NCI-H2081 treated with DMSO at 0.1 percent for 48 hours (cell line): ENCODE measurements around the gene SERPINB6.
"Not testable (repeated sequence)": the region's sequence is repeated elsewhere in the genome, so short reads cannot be mapped to it uniquely, and the experiment has no call there.

Experiments
- DNase-seq: peaks from one replicate; lab custom pipeline; 2025; lab: John Stamatoyannopoulos, UW

The SERPINB6 gene

DNA sequence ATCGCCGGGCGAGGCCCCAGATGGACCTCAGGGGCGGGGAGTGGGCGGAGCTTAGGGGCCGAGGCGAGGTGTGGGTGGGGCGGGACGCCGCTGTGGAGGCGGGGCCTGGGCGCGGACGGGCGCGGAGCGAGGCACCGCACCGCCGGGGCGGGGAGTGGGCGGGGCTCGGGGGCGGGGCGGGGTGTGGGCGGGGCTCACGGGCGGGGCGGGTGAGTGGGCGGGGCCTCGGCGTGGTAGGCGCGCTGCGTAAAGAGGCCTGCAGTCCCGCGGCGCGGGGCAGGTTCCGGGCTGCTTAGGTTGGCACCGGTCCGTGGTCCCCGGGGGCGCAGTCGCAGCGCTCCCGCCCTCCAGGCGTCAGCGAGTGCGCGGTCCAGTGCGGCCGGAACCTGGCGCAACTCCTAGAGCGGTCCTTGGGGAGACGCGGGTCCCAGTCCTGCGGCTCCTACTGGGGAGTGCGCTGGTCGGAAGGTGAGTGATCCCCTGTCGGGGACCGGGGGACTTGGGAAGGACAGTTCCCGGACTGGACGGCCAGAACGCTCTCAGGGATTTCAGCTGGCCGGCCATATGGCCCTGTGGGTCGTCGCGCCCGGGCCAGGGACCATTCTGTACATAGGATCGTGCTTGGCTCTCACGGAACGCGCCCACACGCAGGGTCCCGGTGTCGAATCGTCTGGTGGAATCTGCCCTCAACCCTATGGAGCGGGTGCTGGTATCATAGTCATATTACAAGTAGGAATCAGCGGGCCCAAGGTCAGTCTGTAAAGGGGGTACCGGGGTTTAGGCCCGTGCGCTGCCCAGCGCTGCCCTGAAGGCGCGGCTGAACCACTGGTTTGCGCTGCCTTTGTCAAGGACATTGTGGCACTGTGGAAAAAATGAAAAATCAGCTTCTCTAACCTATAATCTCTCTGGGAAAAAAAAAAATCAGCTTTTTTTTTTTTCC, 28.5 kb upstream of the SERPINB6 start, which contains the start of gene NQO2:
Gene NQO2, plus strand, starts transcription at position 277 of the 940 bp plus-strand sequence. CDS start 6,659 bp downstream, outside the sequence.
- peak; percentile 32 for DNase-seq

DNA sequence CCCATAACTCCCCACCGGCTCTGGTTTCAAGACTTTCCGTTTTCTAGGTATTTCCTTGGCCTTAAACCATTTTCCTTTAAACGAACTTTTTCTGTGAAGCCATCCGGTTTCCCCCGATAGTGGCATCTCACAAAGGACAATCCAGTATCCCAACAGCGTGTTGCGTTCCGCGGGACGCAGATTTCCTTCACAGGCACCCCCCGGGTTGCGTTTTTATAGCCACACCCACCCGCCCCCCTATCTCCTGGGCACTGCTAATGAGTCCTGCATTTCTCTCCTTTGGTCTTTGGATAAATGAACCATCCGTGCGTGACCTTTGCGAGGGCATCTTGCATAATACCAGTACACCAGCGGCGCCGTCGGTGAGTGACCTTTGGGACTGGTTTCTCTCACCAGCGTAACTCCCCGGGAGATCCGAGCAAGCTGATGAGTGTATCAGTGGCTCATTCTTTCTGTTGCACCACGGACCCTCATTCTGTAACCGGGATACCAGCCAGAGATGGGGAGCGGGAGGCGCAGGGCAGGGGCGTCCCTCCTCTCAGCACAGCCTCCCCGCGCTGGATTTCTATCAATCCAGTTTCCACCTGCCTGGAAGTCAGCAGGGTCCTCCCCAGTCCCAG, 27.7 kb upstream of the SERPINB6 start:
- DNase-seq = no peak

DNA sequence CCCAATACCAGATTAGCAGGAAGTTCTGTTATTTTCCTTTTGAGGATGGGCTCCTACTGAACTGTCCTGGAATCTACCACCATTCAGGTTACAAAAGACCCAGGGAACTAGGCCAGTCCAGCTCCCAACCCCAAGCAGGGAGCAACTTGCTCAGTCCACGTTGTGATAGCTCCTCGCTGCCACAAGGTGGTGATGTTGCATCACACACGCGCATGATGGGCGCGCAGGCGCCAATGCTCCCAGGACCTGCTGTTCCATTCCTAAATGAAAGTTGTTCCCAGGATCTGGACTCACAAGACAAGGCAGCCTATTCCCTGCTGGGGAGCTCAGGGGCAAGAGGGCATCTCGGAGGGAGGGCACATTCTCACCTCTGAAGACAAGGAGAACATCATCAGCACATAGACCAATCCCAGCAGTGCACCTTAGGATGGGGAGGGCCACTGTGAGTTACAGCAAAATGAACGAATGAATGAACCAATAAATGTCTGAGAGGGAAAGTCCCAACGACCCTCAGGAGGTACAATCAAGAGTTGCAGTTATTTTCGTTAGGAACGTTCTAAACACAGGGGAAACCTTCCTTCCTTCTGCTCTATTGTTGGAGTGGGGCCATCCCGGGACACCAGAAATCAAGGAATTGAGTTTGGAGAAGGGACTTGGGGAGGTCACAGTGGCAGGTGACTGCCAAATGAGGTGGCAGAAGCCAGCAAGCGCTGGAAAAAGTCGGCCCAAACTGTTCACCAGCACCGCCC, 27.1 kb upstream of the SERPINB6 start:
- not testable (repeated sequence) for DNase-seq

DNA sequence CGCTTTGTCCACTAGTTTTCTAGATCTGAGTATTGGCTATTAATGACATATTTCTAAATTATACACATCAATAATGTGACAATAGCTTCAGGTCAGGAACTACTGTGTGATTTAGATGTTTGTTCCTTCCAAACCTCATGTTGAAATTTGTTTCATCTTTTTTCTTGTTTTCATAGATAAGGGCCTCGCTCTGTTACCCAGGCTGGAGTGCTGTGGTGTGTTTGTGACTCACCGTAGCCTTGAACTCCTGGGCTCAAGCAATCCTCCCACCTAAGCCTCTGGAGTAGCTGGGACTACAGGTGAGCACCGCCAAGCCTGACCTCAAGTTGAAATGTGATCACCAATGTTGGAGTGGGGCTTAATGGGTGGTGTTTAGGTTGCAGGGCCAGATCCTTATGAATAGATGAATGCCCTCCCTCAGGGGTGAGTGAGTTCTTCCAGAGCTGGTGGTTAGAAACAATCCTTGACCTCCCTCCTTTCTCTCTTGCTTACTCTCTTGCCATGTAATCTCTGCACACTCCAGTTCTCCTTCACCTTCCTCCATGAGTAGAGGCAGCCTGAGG, 22.5 kb upstream of the SERPINB6 start:
- no peak for DNase-seq

DNA sequence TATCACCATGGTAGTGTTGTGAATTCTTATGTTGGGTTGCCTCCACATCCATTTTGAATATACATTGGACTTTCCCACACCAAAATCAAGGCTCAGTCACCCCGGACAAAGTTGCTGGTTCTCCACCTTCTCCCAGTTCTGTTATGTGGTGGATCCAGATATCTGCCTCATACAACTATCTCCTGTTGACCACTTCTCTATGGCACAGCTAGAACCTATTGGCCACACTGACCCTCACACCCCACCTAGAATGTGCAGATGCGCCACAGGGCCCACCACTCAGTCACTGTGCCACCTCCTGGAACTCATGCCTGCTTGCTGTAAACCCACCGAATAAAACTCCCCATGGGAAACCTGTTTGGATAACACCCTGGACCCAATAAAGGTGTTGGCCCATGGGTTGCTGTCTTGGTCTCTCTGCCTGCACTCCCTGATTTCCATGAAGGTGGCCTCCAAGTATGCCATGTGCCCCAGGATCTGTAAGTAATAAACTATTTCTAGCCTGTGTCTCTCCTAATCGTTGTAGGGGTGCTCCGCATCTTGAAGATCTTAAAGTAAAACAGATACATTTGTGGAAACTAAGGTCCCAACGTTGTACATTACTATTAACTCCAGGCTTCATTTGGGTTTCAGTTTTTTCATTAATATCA, 21.1 kb upstream of the SERPINB6 start:
- no peak for DNase-seq

DNA sequence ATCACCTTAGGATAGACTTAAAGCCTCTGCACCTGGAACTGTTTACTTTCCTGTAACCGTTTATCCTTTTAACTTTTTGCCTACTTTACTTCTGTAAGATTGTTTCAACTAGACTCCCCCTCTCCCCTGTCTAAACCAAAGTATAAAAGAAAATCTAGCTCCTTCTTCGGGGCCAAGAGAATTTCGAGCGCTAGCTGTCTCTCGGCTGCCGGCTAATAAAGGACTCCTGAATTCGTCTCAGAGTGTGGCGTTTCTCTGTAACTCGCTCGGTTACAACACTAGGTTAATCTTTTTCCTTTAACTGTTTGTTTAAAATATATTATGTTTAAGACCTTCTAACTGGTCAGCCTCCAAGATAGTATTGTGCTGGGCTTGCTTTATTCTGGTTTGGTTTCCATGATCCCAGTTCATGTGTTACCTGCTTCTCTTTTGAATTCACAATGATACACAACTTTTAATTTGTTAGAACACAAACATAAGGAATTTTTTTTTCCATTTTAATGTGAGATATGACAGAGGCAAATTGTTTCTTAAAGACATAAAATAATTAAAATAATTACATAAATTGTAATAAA, 19.7 kb upstream of the SERPINB6 start:
- no peak for DNase-seq

DNA sequence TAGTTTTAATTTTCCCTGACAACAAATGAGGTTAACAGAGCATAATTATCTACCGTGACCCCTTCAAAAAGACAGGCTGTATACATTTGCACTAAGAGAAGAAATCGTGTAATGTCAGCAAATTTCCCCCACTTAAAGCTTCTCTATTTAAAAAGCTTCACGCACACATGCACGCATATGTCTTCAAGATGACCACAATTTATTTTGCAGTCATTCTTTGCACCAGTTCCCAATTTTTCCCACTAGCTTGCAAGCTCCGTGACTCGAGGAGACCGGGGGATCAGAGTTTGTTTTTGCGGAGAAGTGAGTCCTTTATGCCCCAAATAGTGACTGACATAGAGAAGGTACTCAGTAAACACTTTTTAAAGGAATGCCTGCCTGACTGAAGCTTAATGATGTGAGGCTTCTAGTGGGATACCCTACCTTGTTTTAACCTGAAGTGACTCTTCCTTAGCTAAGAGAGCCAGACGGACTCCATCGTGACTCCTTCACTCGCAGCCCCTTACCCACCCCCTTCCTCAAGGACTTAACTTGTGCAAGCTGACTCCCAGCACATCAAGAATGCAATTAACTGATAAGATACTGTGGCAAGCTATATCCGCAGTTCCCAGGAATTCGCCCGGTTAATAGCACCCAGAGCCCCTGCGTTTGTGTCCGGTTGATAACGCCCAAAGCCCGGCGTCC, 19.0 kb upstream of the SERPINB6 start:
- DNase-seq = no peak

DNA sequence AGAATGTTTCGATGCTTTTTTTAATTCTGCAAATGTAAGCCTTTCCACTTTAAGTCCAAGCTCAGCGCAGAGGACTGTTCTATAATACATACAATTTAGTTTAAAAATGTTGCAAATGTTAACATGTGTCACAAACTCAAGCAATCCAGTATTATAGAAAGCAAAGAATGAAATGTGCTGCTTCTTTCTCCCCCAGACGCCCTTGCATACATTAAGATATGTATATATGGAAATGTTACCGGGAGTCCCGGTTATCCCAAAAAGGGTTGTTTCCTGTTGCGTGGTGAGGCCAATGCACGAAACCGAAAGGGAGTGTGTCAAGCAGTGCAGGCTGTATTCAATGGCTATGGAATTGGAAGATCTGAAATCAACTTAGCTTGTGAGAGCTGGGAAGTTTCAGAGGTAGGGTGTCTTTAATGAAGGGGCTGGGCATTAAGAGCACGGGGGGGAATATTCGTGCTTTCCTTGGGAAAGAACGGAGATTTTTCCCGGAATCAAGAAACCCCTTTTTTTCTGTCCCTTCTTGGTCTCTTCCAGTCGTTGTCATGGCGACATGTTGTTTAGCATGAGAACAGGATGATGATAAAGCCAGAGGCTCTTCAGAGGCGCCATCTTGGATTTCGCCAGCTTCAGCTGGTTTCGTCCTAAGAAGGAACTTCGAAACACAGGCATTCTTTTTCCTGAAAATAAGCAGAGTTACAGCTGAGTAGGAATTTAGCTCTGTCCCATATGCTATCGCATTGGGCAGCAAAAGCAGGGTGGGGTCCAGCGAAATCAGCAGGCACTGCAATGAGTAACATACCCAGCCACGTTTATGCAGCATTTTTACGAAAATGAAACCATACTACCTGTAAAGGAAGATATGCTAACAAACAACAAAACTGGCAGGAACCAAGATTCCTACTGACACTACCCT, 18.2 kb upstream of the SERPINB6 start:
- DNase-seq = peak; percentile 92

DNA sequence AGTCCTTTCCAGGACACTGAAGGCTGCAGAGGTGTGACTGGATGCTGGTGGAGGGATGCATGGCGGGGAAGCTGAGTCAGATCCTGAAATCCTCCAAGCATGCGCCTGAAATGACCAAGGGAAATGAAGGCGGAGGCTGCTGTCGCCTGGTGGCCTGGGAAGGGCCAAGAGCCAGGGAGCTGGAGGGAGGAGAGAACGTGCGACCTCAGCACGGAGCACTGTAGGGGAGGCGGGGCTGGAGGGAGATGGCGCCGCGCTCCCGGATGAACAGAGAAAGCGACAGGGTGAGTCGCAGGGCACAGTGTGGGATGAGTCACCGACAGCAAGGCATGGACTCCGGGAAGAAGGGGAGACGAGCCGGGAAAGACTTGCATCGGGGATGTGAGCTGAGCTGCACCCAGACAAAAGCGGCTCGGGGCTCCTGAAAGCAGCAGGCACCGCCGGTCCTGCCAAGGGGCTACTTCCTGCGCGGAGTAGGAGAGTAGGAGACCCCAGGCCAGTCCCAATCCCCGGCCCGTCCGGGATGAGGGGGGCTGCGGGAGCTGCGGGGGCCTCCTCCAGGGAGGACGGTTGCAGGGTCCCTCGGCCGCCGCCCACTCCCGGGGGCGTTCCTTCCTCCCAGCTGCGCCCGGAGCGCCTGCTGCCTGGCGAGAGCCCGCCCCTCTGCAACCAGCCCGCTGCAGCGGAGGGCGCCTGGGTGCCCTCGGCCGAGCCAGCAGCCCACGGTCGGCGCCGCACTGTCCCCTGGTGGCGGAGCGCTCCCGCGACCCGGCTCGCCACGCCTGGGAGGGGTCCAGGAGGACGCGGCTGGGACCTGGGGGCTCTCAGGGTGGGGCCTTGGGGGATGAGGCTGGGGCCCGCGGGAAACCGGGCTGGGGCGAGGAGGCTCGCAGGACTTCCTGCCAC, 17.3 kb upstream of the SERPINB6 start:
- DNase-seq = peak; percentile 49

DNA sequence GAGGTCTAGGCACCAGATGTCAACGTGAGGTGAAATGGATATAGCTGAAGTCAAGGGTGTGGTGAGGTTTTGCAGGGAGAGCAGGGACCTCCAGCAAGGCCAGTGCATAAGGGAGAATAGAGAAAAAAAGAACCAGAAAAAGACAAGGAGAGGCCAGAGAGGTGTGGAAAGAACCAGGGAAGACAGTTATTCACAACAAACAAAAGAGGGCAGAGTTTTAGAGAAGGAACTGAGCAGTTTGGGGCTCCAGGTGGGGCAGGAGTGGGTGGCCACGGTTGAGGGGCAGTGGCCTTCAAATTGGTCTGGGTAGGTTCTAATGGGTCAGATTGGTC, 16.7 kb upstream of the SERPINB6 start:
- no peak for DNase-seq

DNA sequence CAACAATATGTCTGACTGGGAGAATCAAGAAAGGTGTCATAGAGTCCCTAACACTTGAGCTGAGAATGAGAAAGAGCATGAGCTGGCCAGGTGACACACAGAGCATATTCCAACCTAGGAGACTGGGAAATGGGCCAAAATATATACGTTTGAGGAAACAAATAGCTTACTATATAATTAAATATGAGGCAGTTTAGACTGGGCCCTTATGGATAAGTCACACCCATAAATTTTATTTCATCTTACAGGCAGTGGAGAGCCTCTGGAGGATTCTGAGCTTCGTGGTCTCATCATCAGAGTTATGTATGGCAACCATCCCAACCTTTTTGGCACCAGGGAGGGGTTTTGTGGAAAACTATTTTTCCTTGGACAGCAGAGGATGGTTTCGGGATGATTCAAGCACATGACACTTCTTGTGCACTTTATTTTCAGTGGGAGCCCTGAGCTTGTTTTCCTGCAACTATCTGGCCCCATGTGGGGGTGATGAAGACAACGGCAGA, 15.4 kb upstream of the SERPINB6 start:
- DNase-seq = peak; percentile 28

DNA sequence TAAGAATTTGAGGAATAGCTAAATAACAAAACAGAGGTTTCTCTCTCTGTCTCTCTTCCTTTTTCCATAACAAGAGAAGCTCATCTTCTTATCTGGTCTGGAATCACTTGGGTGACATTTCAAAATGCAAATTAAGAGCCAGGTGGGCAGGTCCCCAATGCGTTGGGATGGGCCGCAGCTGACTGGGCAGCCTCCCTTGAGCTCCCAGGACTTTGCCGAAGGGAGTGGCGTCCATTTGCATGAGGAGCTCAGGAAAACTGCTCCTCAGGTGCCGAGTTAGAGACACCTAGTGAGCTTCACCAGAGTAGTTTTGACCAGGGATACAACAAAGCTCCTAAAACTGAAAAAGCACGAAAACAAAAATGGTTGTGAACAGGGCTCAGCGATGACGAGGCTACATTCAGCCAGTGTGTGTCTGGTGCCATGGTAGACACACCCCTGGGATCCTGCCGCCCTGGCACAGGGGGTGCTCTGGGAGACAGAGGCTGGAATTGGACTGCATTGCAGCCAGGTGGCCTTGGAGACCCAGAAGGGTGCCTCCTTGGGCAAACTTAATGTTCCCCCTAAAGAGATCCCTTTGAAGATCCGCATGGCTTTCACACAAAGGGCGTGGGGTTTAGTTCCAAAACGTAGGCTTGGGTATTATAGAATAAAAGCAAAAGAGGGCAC, 13.5 kb upstream of the SERPINB6 start:
- DNase-seq = no peak

DNA sequence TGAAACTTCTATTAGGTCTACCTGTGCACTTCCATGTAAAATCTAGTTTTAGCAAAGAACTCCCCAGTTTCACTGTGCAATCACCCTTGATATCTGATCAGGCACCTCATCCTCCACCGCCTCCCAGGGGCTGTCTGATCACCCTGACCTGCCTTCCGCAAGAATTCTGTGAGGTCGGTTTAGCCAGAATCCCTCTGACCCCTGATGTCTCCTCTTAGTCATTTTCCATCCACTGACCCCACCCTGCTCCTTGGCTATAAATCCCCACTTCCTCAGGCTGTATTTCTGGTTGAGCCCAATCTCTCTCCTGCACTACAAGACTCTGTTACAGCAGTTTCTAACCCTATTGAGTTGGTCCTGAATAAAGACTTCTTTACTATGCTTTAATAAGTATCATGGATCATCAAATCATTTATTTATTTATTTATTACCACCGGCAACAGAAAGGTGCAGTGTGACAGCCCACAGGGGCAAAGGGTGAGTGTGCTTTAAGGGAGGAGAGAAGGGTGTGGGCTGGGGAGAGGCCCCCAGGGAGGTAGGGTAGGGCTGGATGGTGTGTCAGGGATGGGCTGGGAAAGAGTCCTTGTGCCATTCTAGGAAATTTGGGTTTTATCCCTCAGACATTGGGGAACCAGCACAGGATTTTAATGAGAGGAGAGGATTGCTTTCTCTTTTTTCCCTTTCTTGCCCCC, 11.2 kb upstream of the SERPINB6 start:
- DNase-seq = no peak

DNA sequence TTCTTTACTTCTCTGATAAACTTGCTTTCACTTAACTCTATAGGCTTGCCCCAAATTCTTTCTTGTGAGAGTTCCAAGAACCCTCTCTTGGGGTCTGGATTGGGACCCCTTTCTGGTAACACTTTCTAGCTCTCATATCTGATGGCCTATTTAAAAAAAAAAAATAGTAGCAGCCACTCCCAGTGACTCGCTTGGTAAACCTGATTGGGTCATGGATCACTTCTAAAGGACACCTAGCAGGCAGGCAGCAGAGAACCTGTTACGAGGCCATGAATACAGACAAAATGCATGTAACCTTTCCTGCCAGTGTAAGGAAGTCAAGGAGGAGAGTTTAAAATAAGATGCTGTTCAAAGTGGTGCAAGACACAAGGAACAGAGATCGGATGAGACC, 9.1 kb upstream of the SERPINB6 start:
- no peak for DNase-seq

DNA sequence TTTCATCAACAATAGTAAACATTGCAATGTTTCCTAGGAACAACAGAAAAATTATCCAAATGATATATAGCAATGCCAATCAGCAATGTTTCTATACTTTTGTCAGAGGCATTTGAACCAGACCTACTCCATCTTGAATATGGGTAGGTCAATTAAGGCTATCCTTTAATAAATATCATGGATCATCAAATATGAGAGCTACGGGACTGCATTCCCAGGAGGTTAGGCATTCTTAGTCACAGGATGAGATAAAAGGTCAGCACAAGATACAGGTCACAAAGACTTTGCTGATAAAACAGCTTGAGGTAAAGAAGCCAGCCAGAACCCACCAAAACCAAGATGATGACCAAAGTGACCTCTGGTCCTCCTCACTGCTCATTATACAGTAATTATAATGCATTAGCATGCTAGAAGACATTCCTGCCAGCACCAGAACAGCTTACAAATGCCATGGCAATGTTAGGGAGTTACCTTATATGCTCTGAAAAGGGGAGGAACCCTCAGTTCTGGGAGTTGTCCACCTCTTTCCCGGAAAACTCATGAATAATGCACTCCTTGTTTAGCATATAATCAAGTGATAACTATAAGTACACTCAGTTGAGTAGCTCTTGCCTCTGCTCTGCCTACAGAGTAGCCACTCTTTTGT, 8.6 kb upstream of the SERPINB6 start:
- no peak for DNase-seq

DNA sequence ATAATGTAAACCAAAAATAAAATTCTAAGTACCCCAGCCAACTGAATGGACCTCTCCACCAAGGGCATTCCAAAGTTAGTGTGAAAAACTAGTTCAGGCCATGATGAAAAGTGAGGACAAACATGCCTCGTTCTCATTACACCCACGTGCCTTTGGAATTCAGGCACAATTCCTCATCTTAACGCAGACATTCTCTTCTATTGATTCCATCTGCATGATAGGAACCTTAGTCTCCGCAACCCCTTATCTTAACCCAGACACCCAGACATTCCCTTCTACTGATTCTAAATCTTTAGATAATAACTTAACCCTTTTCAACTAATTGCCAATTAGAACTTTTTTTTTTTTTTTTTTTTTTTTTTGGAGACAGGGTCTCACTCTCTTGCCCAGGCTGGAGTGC, 7.6 kb upstream of the SERPINB6 start:
- no peak for DNase-seq
